GF-D8 (cell line): Measurements from ENCODE around the gene SERINC1.
A peak's percentile ranks its signal among the peaks of the same experiment; 100 is the strongest.

Source experiments
- DNase-seq: peaks from one replicate; lab custom pipeline; 2025; lab: John Stamatoyannopoulos, UW

Gene SERINC1

DNA sequence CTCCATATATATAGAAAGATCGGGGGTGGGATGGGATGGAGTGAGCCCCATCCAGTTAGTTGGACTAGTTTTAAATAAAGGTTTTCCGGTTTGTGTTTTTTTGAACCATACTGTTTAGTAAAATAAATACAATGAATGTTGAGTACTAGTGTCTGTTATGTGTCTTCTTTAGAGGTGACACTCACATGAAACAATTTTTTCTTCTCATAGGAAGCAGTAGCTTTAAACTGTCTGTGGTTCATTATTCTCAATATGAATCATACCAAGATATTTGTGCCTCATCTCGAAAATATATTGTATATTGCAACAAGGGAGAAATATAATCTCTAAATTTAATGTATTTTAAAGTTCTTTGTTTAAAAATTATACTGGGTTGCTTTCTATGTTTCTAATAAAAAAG is 38.8 kb downstream of the SERINC1 start:
- DNase-seq, result no peak

DNA sequence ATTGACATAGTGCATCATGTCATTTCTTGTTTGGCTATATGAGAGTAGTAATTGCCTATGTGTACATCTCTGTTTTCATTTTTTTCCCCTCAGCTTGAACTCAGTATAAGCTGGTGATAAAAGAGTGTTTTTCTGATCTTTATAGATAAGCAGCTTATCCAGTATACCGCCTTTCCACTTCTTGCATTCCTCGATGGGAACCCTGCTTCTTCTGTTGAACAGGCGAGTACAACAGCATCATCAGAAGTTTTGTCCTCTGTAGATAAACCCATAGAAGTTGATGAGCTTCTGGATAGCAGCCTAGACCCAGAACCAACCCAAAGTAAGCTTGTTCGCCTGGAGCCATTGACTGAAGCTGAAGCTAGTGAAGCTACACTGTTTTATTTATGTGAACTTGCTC is 39.8 kb downstream of the SERINC1 start:
- no peak for DNase-seq

GRCh38 chr6:122429323-122429722 is 42.3 kb downstream of the SERINC1 start:
- DNase-seq, result no peak

GRCh38 chr6:122428781-122429180 is 42.8 kb downstream of the SERINC1 start:
- DNase-seq, result no peak

GRCh38 chr6:122426597-122426996 is 45.0 kb downstream of the SERINC1 start:
- DNase-seq, result no peak

GRCh38 chr6:122423734-122424133 is 47.9 kb downstream of the SERINC1 start:
- DNase-seq, result no peak

DNA sequence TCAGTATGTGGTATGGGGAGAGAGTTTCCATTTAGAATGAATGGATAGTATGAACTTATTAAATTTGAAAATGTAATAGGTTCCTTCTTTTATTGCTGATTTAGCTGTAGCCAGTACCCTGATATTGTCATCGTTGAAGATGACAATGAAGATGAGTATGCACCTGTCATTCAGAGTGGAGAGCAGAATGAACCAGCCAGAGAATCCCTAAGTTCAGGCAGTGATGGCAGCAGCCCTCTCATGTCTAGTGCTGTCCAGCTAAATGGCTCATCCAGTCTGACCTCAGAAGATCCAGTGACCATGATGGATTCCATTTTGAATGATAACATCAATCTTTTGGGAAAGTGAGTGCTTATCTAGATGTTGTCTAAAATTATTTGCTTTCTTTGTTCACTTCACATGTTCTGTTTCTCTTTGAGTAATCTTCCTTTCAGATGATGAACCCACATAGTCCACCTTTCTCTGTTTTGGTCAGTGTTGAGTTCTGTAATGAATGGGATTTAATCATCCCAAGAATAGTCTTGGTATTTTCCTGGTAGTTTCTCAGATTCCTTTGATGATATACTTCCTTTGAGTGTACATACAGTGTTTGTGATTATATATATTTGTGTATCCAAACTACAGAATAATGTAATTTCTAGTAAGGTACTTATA is 48.9 kb downstream of the SERINC1 start:
- DNase-seq, result no peak

DNA sequence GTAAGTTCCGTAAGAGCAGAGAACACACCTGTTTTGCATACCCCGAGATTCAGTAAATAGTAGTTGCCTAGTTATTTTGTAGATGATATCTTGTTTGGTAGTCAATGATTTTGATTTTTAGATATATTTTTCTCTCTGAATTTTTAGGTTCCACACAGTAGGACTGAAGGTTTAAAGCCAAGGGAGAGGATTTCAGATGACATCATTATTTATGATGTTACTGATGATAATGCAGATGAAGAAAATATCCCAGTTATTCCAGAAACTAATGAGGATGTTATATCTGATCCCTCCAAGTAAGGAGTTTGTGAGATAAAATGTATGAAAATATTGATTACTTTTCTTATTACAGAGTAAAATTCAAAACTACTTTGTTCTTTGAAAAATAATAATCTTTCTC is 49.6 kb downstream of the SERINC1 start:
- no peak for DNase-seq

DNA sequence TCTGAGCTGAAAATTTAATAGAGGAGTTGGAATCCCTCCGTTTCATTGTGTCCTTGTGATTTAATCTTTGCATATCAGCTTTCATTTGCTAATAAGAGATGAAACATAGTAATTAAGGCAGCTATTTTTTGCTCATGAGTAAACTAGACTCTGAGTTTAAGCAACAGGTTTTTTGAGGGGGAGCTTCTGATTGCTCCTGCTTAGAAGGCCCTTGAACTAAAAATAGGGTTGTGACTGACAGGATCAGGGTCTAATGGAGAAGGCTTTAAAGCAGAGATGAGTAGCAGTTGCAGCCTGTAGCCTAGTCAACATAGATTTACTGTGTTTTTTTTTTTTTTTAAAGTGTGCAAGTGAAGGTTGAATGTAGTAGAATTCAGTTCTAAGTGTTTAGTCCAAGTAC is 54.8 kb downstream of the SERINC1 start:
- DNase-seq, result no peak

- no peak for DNase-seq
Observed at GRCh38 chr6:122412001-122412400, 59.6 kb downstream of the SERINC1 start.

GRCh38 chr6:122408702-122409458 is 62.7 kb downstream of the SERINC1 start:
- no peak for DNase-seq

GRCh38 chr6:122408240-122408639 is 63.4 kb downstream of the SERINC1 start:
- DNase-seq, result no peak

DNA sequence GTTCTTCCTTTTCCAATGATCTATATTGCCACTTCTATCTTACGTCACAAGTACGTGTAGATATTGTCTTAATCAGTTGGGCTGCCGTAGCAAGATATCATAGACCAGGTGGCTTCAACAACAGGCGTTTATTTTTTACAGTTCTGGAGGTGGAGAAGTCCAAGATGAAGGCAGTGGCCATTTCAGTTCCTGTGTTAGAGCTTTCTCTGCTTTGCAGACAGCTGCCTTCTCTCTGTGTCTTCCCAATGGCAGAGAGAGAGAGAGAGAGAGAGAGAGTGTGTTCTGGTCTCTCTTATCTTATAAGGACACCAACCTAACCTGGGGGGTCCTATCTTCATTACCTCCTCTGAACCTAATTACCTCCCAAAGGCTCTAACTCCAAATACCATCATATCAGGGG is 63.9 kb downstream of the SERINC1 start:
- no peak for DNase-seq

- DNase-seq, result no peak
Observed at GRCh38 chr6:122406187-122406586, 65.4 kb downstream of the SERINC1 start.

- no peak for DNase-seq
Observed at GRCh38 chr6:122405417-122405816, 66.2 kb downstream of the SERINC1 start.

DNA sequence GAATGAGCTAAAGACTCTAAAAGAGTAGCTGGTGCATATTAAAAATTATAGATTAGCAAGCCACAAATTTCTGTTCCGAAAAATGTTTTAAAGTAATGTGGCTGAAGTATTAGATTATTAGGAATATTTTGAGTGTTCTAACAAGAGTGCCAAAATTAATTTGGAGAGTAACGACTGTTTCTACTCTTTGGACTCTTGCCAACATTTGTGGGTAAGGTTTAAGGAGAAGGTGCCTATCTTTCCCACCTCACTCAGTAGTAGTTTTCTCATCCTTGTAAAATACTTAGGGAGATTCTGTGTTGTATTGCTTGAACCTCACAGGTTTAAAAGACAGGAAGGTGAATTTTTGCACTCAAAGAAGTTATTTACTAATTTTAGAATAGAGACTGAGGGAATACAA is 67.2 kb downstream of the SERINC1 start:
- no peak for DNase-seq

- no peak for DNase-seq
Observed at GRCh38 chr6:122401104-122401503, 70.5 kb downstream of the SERINC1 start.

DNA sequence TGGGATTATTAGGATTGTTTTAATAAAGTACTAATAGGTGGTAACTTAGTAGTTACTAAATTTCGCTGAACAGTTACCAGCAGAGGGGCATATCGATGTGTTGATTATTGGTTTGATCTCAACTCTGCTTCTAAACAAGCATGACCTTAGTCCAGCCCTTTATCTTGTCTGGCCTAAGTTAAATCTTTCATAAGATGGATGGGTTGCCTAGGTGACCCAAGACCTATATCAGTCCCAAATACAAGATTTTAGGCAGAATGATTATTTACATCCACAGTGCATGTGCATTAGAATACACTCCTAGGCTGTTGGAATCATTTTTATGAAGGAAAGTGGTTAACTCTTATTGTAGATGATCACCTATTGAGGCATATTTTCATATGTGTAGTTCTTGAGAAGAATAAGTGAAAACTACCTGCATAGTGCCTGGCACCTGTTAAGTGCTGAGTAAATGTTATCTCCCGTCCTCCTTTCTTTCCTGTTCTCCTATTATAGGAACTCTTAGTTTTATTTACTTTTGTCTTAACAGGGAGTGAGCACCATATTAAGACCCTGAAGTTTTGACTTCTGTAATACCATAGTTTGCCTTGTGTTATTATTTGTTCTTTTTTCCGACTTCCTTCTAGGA is 71.0 kb downstream of the SERINC1 start:
- DNase-seq, result no peak

DNA sequence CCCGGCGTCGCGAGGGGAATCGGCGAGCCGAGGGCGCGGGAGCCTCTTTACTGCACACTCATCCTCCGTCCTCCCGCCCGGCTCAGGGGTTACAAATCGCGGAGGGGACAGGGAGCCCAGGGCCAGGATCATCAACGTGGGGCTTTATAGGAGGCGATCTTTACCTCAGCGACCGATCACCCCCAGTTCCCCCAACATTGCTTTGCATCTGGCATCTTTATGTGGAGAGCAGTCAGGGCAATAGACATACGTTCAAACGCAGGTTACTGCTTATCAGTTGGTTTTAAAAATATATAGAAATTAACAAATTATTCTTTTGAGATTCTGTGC is 71.5 kb downstream of the SERINC1 start:
- no peak for DNase-seq

- DNase-seq, result peak; percentile 94
Observed at GRCh38 chr6:122399348-122400120, 72.1 kb downstream of the SERINC1 start, which contains the start of gene HSF2. TSS of gene HSF2 (plus strand) at chr6:122399652. CDS start at chr6:122399738, 86 bp downstream.

GRCh38 chr6:122399055-122399347 is 72.6 kb downstream of the SERINC1 start:
- no peak for DNase-seq

DNA sequence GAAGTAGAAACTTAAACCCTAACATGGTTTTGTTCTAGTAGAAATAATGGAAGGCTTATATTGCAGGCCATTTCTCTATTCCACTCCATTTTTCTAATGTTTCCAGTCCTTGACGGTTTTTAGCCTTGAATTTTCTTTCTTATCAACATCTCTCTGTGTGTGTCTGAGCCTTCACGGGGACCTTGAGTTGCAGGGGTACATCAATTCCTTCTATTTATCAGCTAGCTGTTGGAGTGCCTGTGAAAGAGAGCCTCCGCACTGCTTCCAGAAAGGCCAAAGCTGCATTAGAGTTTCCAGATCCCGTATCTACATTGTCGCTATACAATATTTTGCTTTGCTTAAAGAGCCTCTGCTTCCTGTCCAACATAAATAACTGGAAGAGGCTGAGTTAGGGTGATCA is 77.6 kb downstream of the SERINC1 start:
- DNase-seq, result no peak
